T-helper 17 cell (primary cell): ENCODE results near the gene CMKLR1. TPM values are rescaled to one million over a fixed set of nuclear protein-coding genes. Genes with fewer than 3 reads are reported as not detected.

Source experiments
- ATAC-seq: fragments of 150-1000 bp; cut with Tn5 transposase; 2 replicates; pipeline ENCODE4 v1.10.0; 2021; ENCODE audit warnings: mild to moderate bottlenecking, moderate library complexity
- DNase-seq, 3 donors: peaks; one replicate each; pipeline versions ENCODE4 v3.0.0 to v3.0.0-alpha.2; 2020 to 2021
- H3K9me3 ChIP-seq: one replicate; pipeline ENCODE4 v1.7.0; 2013; ENCODE audit warnings: low read length, mild to moderate bottlenecking; ENCODE audit not compliant: control insufficient read depth, poor library complexity, severe bottlenecking
- H3K27ac Mint-ChIP-seq: one replicate; pipeline ENCODE4 v1.8.0; 2022; ENCODE audit warnings: mild to moderate bottlenecking, moderate library complexity, mixed read lengths
- H3K27me3 Mint-ChIP-seq: one replicate; pipeline ENCODE4 v1.8.0; 2022; ENCODE audit warnings: mixed read lengths
- H3K36me3 Mint-ChIP-seq: one replicate; pipeline ENCODE4 v1.8.0; 2022; ENCODE audit warnings: low read depth, mixed read lengths
- H3K4me1 Mint-ChIP-seq: one replicate; pipeline ENCODE4 v1.8.0; 2022; ENCODE audit warnings: mild to moderate bottlenecking, mixed read lengths
- H3K4me3 Mint-ChIP-seq: one replicate; pipeline ENCODE4 v1.8.0; 2022; ENCODE audit warnings: mild to moderate bottlenecking, moderate library complexity, mixed read lengths
- total RNA-seq, 4 donors: library from RNA in 2 of 4; stranded (reverse) in 2 of 4; gene quantifications; one replicate each; pipeline ENCODE4 v1.2.3 and lab custom pipeline; 2022 to 2026

Gene CMKLR1
- total RNA-seq, 2 donors from 2014 or later, result 0.22 TPM; not detected in 1

GRCh38 chr12:108312693-108313189 lies 26.4 kb downstream of the CMKLR1 start:
- no peak overlapping the region for H3K4me3 Mint-ChIP-seq
- DNase-seq, result no peak
- H3K36me3 Mint-ChIP-seq, result peaks cover 4% of the 10 kb centered on the region
- H3K4me1 Mint-ChIP-seq, result peaks cover 14% of the 10 kb centered on the region
- no peaks in the 10 kb centered on the region for H3K9me3 ChIP-seq
- no peak overlapping the region for H3K27ac Mint-ChIP-seq
- peaks cover 18% of the 10 kb centered on the region for H3K27me3 Mint-ChIP-seq
- no peak for ATAC-seq

GRCh38 chr12:108312073-108312659 lies 26.9 kb downstream of the CMKLR1 start:
- H3K4me3 Mint-ChIP-seq, result no peak overlapping the region
- H3K27me3 Mint-ChIP-seq, result peaks cover 24% of the 10 kb centered on the region
- H3K4me1 Mint-ChIP-seq, result peaks cover 15% of the 10 kb centered on the region
- no peak for ATAC-seq
- no peak for DNase-seq
- no peak overlapping the region for H3K27ac Mint-ChIP-seq
- no peaks in the 10 kb centered on the region for H3K9me3 ChIP-seq
- H3K36me3 Mint-ChIP-seq, result peaks cover 4% of the 10 kb centered on the region

GRCh38 chr12:108311605-108312004 lies 27.5 kb downstream of the CMKLR1 start:
- Mint-ChIP-seq H3K4me1 (peaks cover 20% of the 10 kb centered on the region), H3K4me3 (no peak overlapping the region), H3K27me3 (peaks cover 29% of the 10 kb centered on the region), H3K27ac (no peak overlapping the region), H3K36me3 (peaks cover 4% of the 10 kb centered on the region)
- no peaks in the 10 kb centered on the region for H3K9me3 ChIP-seq
- ATAC-seq (no peak), DNase-seq (no peak)

GRCh38 chr12:108310489-108310888 lies 28.6 kb downstream of the CMKLR1 start:
- Mint-ChIP-seq H3K27ac (no peak overlapping the region), H3K4me3 (no peak overlapping the region), H3K36me3 (no peaks in the 10 kb centered on the region), H3K4me1 (peaks cover 18% of the 10 kb centered on the region), H3K27me3 (peaks cover 35% of the 10 kb centered on the region)
- ATAC-seq, result no peak
- no peaks in the 10 kb centered on the region for H3K9me3 ChIP-seq
- no peak for DNase-seq

- no peaks in the 10 kb centered on the region for H3K9me3 ChIP-seq
- DNase-seq (no peak), ATAC-seq (no peak)
- no peaks in the 10 kb centered on the region for H3K36me3 Mint-ChIP-seq
- H3K27me3 Mint-ChIP-seq, result peaks cover 42% of the 10 kb centered on the region
- no peak overlapping the region for H3K4me3 Mint-ChIP-seq
- peaks cover 18% of the 10 kb centered on the region for H3K4me1 Mint-ChIP-seq
- no peak overlapping the region for H3K27ac Mint-ChIP-seq
Observed at GRCh38 chr12:108309674-108310312, 29.3 kb downstream of the CMKLR1 start.

GRCh38 chr12:108308395-108309085 lies 30.6 kb downstream of the CMKLR1 start:
- H3K27ac Mint-ChIP-seq, result no peak overlapping the region
- peaks cover 3% of the 10 kb centered on the region for H3K36me3 Mint-ChIP-seq
- H3K4me3 Mint-ChIP-seq, result no peak overlapping the region

DNA sequence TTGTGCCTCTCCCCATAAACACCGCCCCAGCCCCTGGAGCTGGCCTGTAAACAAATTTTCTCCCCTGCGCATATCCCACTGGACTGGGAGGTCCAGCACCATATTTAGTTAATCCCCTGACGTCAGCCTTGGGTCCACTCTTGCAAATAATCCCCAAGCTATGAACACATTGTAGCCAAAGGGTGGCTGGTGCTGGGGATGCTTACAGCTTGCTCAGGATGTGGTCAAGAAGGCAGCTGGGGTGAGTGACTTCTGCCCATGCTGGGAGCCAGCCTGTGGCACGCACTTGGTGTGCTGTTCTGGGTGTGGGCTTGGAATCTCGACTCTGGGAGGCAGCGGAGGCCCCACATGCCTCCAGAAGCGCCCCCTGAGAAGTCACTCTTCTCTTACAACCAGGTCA lies 32.1 kb downstream of the CMKLR1 start:
- no peaks in the 10 kb centered on the region for H3K9me3 ChIP-seq
- no peak for DNase-seq
- peaks cover 3% of the 10 kb centered on the region for H3K36me3 Mint-ChIP-seq
- no peak overlapping the region for H3K27ac Mint-ChIP-seq
- no peak overlapping the region for H3K4me3 Mint-ChIP-seq
- H3K4me1 Mint-ChIP-seq, result peaks cover 14% of the 10 kb centered on the region
- peaks cover 51% of the 10 kb centered on the region for H3K27me3 Mint-ChIP-seq
- ATAC-seq, result no peak

More at GRCh38 chr12:108308395-108309085, 30.6 kb downstream of the CMKLR1 start:
- ATAC-seq (no peak), DNase-seq (no peak)
- H3K27me3 Mint-ChIP-seq, result peaks cover 51% of the 10 kb centered on the region
- no peaks in the 10 kb centered on the region for H3K9me3 ChIP-seq
- peaks cover 15% of the 10 kb centered on the region for H3K4me1 Mint-ChIP-seq

DNA sequence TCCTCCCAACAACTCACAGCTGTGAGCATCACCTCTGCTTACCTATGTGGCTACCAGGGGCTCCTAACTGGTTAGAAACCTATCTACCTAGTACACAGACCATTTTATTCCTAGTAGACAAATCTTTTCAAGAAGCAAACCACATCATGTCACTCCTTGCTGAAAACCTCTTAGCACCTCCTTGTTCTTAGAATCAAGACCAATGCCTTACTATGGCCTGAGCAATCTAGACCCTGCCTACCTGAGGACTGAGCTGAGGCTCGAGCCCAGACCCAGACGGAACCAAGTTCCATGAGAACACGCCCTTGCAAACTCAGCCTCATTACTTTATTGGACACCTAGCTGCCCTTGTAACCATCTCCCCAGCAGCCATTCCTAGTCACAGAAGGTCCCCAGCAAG lies 32.6 kb downstream of the CMKLR1 start:
- peaks cover 12% of the 10 kb centered on the region for H3K4me1 Mint-ChIP-seq

GRCh38 chr12:108305991-108306501 lies 33.1 kb downstream of the CMKLR1 start:
- peaks cover 14% of the 10 kb centered on the region for H3K4me1 Mint-ChIP-seq
- no peak for DNase-seq
- peaks cover 3% of the 10 kb centered on the region for H3K36me3 Mint-ChIP-seq
- H3K4me3 Mint-ChIP-seq, result no peak overlapping the region
- no peaks in the 10 kb centered on the region for H3K9me3 ChIP-seq
- H3K27me3 Mint-ChIP-seq, result peaks cover 51% of the 10 kb centered on the region
- no peak overlapping the region for H3K27ac Mint-ChIP-seq
- no peak for ATAC-seq

More for the DNA sequence above, 32.6 kb downstream of the CMKLR1 start:
- Mint-ChIP-seq H3K36me3 (peaks cover 3% of the 10 kb centered on the region), H3K27ac (no peak overlapping the region), H3K27me3 (peaks cover 51% of the 10 kb centered on the region), H3K4me3 (no peak overlapping the region)
- no peak for DNase-seq
- no peaks in the 10 kb centered on the region for H3K9me3 ChIP-seq
- no peak for ATAC-seq

- DNase-seq (no peak), ATAC-seq (no peak)
- peaks cover 14% of the 10 kb centered on the region for H3K4me1 Mint-ChIP-seq
- peaks cover 3% of the 10 kb centered on the region for H3K36me3 Mint-ChIP-seq
- no peaks in the 10 kb centered on the region for H3K9me3 ChIP-seq
- peaks cover 51% of the 10 kb centered on the region for H3K27me3 Mint-ChIP-seq
- no peak overlapping the region for H3K4me3 Mint-ChIP-seq
- no peak overlapping the region for H3K27ac Mint-ChIP-seq
Observed at GRCh38 chr12:108305520-108305919, 33.6 kb downstream of the CMKLR1 start.

- ATAC-seq, result no peak
- Mint-ChIP-seq H3K4me3 (no peak overlapping the region), H3K4me1 (peaks cover 14% of the 10 kb centered on the region), H3K36me3 (peaks cover 3% of the 10 kb centered on the region), H3K27me3 (peaks cover 47% of the 10 kb centered on the region), H3K27ac (peak overlapping the region; percentile 1)
- DNase-seq, result no peak
- no peaks in the 10 kb centered on the region for H3K9me3 ChIP-seq
Observed at GRCh38 chr12:108304633-108305032, 34.5 kb downstream of the CMKLR1 start.

- DNase-seq, result no peak
- H3K27me3 Mint-ChIP-seq, result peaks cover 40% of the 10 kb centered on the region
- no peak for ATAC-seq
- H3K36me3 Mint-ChIP-seq, result peaks cover 3% of the 10 kb centered on the region
- peaks cover 14% of the 10 kb centered on the region for H3K4me1 Mint-ChIP-seq
- H3K27ac Mint-ChIP-seq, result no peak overlapping the region
- H3K9me3 ChIP-seq, result no peaks in the 10 kb centered on the region
- no peak overlapping the region for H3K4me3 Mint-ChIP-seq
Observed at GRCh38 chr12:108303703-108304102, 35.4 kb downstream of the CMKLR1 start.
